ENCODE measurements around the gene LAMTOR1. TPM values are rescaled to one million over a fixed set of nuclear protein-coding genes. Genes with fewer than 3 reads are reported as not detected.
A peak's percentile ranks its signal among the peaks of the same experiment; 100 is the strongest.

LAMTOR1 gene
- total RNA-seq, 1 donor from 2014 or later, result 201 TPM

- no peak for TF ChIP-seq CTCF (IDR thresholded peaks at IDR 0.05; ENCODE audit: insufficient read depth, low read length, poor library complexity, severe bottlenecking)
- DNase-seq (ENCODE audit: low read depth), result no peak
- no peaks in the 10 kb centered on the region for H3K27me3 ChIP-seq (ENCODE audit: control insufficient read depth, insufficient read depth, low read length)
- H3K36me3 ChIP-seq (ENCODE audit: control insufficient read depth, insufficient read depth, low read length), result no peaks in the 10 kb centered on the region
- H3K4me3 ChIP-seq (ENCODE audit: low read depth, low read length), result no peak overlapping the region
Measured at GRCh38 chr11:72083414-72083813, 19.7 kb downstream of the LAMTOR1 start.

DNA sequence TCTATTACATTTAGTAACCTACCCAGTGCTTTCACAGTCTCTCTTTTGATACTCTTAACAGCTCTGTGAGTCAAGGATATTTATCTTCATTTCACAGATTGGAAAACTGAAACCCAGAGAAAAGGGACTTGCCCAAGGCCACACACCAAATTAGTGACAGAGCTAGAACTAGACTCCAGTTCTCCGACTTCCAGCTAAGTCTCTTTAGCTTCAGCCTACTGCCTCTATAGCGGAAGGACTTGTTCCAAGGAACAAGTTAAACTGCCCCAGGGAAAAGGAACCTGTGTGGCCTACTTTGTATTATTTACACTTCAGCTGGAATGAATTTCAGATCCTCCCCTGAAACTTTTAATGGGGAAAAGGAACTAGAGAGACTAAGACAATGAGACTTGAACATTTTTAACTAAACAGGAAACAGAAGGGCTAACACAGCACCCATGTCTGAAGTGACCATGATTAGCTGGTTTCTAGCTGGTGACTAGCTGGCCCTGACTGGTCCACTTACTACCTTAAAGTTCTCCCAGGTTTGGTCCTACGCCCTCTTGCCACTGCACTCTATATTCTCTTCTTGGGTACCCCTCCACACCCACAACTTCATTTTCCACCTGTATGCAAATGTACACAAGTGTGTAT is 21.2 kb downstream of the LAMTOR1 start:
- no peaks in the 10 kb centered on the region for H3K27me3 ChIP-seq (ENCODE audit: control insufficient read depth, insufficient read depth, low read length)
- H3K36me3 ChIP-seq (ENCODE audit: control insufficient read depth, insufficient read depth, low read length), result no peaks in the 10 kb centered on the region
- no peak for TF ChIP-seq CTCF (IDR thresholded peaks at IDR 0.05; ENCODE audit: insufficient read depth, low read length, poor library complexity, severe bottlenecking)
- DNase-seq (ENCODE audit: low read depth), result no peak
- H3K4me3 ChIP-seq (ENCODE audit: low read depth, low read length), result no peak overlapping the region

DNA sequence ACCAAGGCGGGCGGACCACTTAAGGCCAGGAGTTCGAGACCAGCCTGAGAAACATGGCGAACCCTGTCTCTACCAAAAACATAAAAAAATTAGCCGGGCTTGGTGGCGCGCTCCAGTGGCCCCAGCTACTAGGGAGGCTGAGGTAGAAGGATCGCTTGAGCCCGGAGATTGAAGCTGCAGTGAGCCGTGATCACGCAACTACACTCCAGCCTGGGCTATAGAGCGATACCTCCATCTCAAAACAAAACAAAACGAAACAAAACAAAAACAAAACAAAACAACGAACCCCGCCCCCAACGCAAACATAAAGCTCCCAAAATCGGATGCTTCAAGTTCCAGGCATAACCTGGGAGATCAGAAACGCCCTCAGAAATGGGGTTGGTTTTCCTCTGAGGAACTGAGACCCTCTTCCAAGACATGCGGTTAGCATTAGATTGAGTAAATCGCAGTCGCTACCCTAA is 21.9 kb downstream of the LAMTOR1 start:
- peak overlapping the region; percentile 68 for H3K4me3 ChIP-seq (ENCODE audit: low read depth, low read length)

GRCh38 chr11:72080326-72081183 is 22.5 kb downstream of the LAMTOR1 start, which contains the start of the genes LRRC51 and NUMA1:
TSS of gene LRRC51 (plus strand) at chr11:72080850. CDS start at chr11:72089084, 8,234 bp downstream.
TSS of gene NUMA1 (minus strand) at chr11:72080542. CDS start at chr11:72035943, 44,599 bp downstream.
- DNase-seq (ENCODE audit: low read depth), result peak; percentile 100
- Histone ChIP-seq H3K27me3 (ENCODE audit: control insufficient read depth, insufficient read depth, low read length) (no peaks in the 10 kb centered on the region), H3K36me3 (ENCODE audit: control insufficient read depth, insufficient read depth, low read length) (no peaks in the 10 kb centered on the region), H3K4me3 (ENCODE audit: low read depth, low read length) (peak within 1 kb of the TSS; percentile 89)
- TF ChIP-seq CTCF (IDR thresholded peaks at IDR 0.05; ENCODE audit: insufficient read depth, low read length, poor library complexity, severe bottlenecking), result no peak

More for the DNA sequence above, 21.9 kb downstream of the LAMTOR1 start:
- DNase-seq (ENCODE audit: low read depth), result no peak
- H3K27me3 ChIP-seq (ENCODE audit: control insufficient read depth, insufficient read depth, low read length), result no peaks in the 10 kb centered on the region
- H3K36me3 ChIP-seq (ENCODE audit: control insufficient read depth, insufficient read depth, low read length), result no peaks in the 10 kb centered on the region
- no peak for TF ChIP-seq CTCF (IDR thresholded peaks at IDR 0.05; ENCODE audit: insufficient read depth, low read length, poor library complexity, severe bottlenecking)

DNA sequence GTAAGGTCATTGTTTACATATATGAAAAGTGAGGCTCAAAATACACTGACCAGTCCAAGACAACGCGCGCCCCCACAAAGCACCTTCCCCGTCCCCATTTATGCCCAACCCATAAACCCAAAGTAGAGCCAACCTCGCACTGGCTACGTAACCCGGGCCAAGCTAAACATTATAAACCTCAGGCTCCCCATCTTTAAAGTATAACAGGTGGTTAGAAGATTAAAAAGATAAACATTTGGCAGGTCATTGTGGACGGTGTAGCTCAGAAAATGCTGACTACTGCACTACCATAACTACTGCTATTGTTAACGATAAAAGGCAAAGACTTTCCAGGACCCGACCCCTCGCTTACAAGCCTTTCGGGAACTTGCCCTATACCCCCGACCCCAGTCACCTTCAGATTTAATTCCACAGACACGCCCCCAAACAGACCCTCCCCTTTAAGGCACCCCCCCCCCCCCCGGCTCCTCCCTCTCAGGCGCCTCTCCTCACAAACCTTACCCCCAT is 23.2 kb downstream of the LAMTOR1 start:
- TF ChIP-seq CTCF (IDR thresholded peaks at IDR 0.05; ENCODE audit: insufficient read depth, low read length, poor library complexity, severe bottlenecking), result no peak
- Histone ChIP-seq H3K4me3 (ENCODE audit: low read depth, low read length) (peak overlapping the region; percentile 89), H3K27me3 (ENCODE audit: control insufficient read depth, insufficient read depth, low read length) (no peaks in the 10 kb centered on the region), H3K36me3 (ENCODE audit: control insufficient read depth, insufficient read depth, low read length) (no peaks in the 10 kb centered on the region)
- no peak for DNase-seq (ENCODE audit: low read depth)
